Uterus (tissue), 2 donors: ENCODE data around the gene PCDH9.

Source experiments
- CTCF ChIP-seq, 4 experiments: fragments of 200-600 bp in 2 of 4; fragments of 450-650 bp in 2 of 4; sonication (generic) in 2 of 4; IDR thresholded peaks; one replicate each; pipeline ENCODE4 v1.5.1; 2016 to 2019; ENCODE audit warnings: antibody characterized with exemption in 4 of 4, mild to moderate bottlenecking in 2 of 4, moderate library complexity in 1 of 4
- POLR2A ChIP-seq, 2 donors: fragments of 450-650 bp; IDR thresholded peaks; one replicate each; pipeline ENCODE4 v1.6.1; 2016; ENCODE audit warnings: antibody characterized with exemption in 2 of 2, mild to moderate bottlenecking in 1 of 2, moderate library complexity in 1 of 2

GRCh38 chr13:67064920-67065319 is 165.2 kb downstream of the PCDH9 start:
- no peak for TF ChIP-seq POLR2A (IDR thresholded peaks at IDR 0.05)
- no peak for TF ChIP-seq CTCF (IDR thresholded peaks at IDR 0.05)
